Measurements from ENCODE around the gene BIRC3. TPM values are rescaled to one million over a fixed set of nuclear protein-coding genes. Genes with fewer than 3 reads are reported as not detected.

BIRC3 gene
- total RNA-seq, 1 experiment from 2014 or later: 69.4 TPM

DNA sequence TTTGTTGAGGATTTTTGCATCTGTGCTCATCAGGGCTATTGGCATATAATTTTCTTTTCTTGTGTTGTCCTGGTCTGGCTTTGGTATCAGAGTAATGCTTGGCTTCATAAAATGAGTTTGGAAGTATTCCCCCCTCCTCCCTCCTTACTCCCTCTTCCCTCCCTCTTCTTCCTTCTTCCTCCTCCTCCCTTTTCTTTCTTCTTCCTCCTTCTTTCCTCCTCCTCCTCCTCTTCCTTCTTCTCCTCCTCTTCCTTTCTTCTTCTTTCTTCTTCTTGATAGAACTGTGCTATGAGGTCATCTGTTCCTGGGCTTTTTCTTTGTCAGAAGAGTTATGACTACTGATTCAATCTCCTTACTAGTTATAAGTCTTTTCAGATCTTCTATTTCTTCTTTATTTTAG is 39.8 kb downstream of the BIRC3 start:
- TF ChIP-seq, protein P1, sequence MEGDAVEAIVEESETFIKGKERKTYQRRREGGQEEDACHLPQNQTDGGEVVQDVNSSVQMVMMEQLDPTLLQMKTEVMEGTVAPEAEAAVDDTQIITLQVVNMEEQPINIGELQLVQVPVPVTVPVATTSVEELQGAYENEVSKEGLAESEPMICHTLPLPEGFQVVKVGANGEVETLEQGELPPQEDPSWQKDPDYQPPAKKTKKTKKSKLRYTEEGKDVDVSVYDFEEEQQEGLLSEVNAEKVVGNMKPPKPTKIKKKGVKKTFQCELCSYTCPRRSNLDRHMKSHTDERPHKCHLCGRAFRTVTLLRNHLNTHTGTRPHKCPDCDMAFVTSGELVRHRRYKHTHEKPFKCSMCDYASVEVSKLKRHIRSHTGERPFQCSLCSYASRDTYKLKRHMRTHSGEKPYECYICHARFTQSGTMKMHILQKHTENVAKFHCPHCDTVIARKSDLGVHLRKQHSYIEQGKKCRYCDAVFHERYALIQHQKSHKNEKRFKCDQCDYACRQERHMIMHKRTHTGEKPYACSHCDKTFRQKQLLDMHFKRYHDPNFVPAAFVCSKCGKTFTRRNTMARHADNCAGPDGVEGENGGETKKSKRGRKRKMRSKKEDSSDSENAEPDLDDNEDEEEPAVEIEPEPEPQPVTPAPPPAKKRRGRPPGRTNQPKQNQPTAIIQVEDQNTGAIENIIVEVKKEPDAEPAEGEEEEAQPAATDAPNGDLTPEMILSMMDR (IDR thresholded peaks at IDR 0.05; ENCODE audit: unreplicated experiment): no peak
- intact Hi-C loops (cut with micrococcal nuclease; ENCODE audit: unreplicated experiment): no loop called here
- H3K36me3 Mint-ChIP-seq (ENCODE audit: insufficient read depth, unreplicated experiment): peaks cover 62% of the 10 kb centered on the region
- no peaks in the 10 kb centered on the region for H3K27me3 Mint-ChIP-seq (ENCODE audit: unreplicated experiment)
- H3K9me3 Mint-ChIP-seq (ENCODE audit: low read depth, unreplicated experiment): no peaks in the 10 kb centered on the region
- H3K4me1 Mint-ChIP-seq (ENCODE audit: low read depth, unreplicated experiment): peaks cover 22% of the 10 kb centered on the region
- no TSS peak for BruUV-seq (replicated peaks)
- CTCF ChIA-PET: no interaction called here
- no peak for DNase-seq
- H3K27ac Mint-ChIP-seq (ENCODE audit: unreplicated experiment): no peak overlapping the region
- no peak overlapping the region for H3K4me3 Mint-ChIP-seq (ENCODE audit: low read depth, unreplicated experiment)

DNA sequence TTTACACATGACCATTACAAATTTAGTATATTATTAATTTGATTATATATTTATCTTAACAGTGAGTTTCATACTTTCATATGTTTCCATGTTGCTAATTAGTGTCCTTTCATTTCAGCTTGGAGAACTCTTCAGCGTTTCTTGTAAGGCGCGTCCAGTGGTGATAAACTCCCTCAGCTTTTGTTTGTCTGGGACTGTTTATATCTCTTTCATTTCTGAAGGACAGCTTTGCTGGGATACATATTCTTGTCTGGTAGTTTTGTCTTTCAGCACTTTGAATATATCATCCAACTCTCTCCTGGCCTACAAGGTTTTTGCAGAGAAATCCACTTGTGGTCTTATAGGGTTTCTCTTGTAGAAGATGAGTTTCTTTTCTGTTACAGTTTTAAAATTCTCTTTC is 42.1 kb downstream of the BIRC3 start:
- Mint-ChIP-seq H3K36me3 (ENCODE audit: insufficient read depth, unreplicated experiment) (peaks cover 52% of the 10 kb centered on the region), H3K27ac (ENCODE audit: unreplicated experiment) (no peak overlapping the region), H3K9me3 (ENCODE audit: low read depth, unreplicated experiment) (no peaks in the 10 kb centered on the region), H3K4me3 (ENCODE audit: low read depth, unreplicated experiment) (no peak overlapping the region), H3K4me1 (ENCODE audit: low read depth, unreplicated experiment) (peaks cover 22% of the 10 kb centered on the region), H3K27me3 (ENCODE audit: unreplicated experiment) (no peaks in the 10 kb centered on the region)
- DNase-seq: no peak
- intact Hi-C loops (cut with micrococcal nuclease; ENCODE audit: unreplicated experiment): no loop called here
- CTCF ChIA-PET: no interaction called here
- TF ChIP-seq, protein P1 (IDR thresholded peaks at IDR 0.05; ENCODE audit: unreplicated experiment): no peak
- BruUV-seq (replicated peaks): no TSS peak

DNA sequence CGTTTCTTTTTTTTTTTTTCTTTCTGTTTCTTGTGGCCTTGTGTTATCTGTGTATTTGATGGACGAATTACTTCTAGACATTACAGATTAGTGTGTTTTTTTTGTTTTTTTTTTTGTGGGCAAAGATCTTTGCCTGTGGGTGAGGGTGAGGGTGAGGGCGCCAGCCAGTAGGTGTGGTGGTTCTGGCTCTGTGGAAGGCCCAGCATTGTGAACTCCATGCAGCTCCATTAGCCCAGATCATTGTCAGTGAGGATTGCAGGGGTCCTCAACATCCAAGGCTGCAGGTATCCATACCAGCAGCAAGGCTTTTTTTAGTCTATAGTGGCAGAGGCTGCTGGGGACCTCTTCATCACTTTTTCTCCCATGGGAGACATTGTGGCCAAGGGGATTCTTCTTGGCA is 43.4 kb downstream of the BIRC3 start:
- peaks cover 44% of the 10 kb centered on the region for H3K36me3 Mint-ChIP-seq (ENCODE audit: insufficient read depth, unreplicated experiment)
- CTCF ChIA-PET: interaction anchor here (0.7 kb wide), 1 partner anchor 16 kb away, joined by 3 read pairs; no protein-coding TSS in a partner anchor
- TF ChIP-seq, protein P1 (IDR thresholded peaks at IDR 0.05; ENCODE audit: unreplicated experiment): no peak

DNA sequence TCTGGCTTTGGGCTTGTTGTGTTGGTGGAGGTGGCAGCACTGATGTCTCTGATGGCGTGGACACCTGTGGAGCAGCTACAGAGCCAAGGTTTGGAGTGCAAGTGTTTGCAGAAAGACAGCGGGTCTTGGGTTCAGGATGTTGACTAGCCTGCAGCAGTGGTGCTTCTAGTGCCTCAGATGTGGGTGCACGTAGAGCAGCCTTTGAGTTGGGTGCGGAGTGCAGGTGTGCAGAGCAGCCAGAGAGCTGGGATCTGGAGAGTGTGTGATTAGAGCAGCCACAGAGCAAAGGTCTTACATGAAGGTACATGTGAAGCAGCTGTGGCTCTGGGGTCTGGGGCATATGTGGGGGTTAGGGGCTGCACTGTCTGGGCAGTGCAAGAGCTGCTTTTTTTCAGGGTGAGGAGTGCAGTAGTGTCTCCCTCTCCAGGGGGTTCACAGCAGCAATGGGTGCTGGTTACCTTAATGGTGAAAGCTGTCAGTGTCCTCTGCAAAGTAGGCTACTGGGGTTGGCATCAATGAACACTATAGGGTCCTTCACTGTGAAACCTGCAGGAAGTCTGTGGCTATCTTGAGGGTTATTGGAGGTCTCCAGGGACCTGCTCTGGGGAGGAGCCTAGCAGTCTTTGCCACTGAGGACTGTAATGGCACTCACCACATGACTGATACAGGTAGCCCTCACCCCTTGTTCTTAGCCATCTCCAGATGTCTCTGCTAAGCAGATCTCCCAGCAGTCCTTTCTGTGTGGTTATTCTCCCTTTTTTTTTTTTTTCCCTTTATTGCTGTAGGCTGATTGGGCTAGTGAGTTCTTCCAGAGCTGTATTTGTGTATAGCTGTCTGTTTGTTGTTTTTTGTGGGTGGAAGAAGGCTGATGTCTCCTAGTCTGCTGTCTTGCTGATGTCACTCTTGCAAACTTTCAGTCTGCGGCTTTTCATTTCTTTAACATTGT is 44.1 kb downstream of the BIRC3 start:
- TF ChIP-seq, protein P1 (IDR thresholded peaks at IDR 0.05; ENCODE audit: unreplicated experiment): no peak
- no peaks in the 10 kb centered on the region for H3K9me3 Mint-ChIP-seq (ENCODE audit: low read depth, unreplicated experiment)
- BruUV-seq (replicated peaks): no TSS peak
- intact Hi-C loops (cut with micrococcal nuclease; ENCODE audit: unreplicated experiment): no loop called here
- H3K4me3 Mint-ChIP-seq (ENCODE audit: low read depth, unreplicated experiment): no peak overlapping the region
- peaks cover 50% of the 10 kb centered on the region for H3K36me3 Mint-ChIP-seq (ENCODE audit: insufficient read depth, unreplicated experiment)
- H3K27me3 Mint-ChIP-seq (ENCODE audit: unreplicated experiment): no peaks in the 10 kb centered on the region
- CTCF ChIA-PET: no interaction called here
- peaks cover 22% of the 10 kb centered on the region for H3K4me1 Mint-ChIP-seq (ENCODE audit: low read depth, unreplicated experiment)
- no peak overlapping the region for H3K27ac Mint-ChIP-seq (ENCODE audit: unreplicated experiment)
- DNase-seq: no peak

More for the DNA sequence above, 43.4 kb downstream of the BIRC3 start:
- H3K9me3 Mint-ChIP-seq (ENCODE audit: low read depth, unreplicated experiment): no peaks in the 10 kb centered on the region
- H3K4me3 Mint-ChIP-seq (ENCODE audit: low read depth, unreplicated experiment): no peak overlapping the region
- peak overlapping the region; percentile 36 for H3K27ac Mint-ChIP-seq (ENCODE audit: unreplicated experiment)
- BruUV-seq (replicated peaks): no TSS peak
- intact Hi-C loops (cut with micrococcal nuclease; ENCODE audit: unreplicated experiment): no loop called here
- peaks cover 22% of the 10 kb centered on the region for H3K4me1 Mint-ChIP-seq (ENCODE audit: low read depth, unreplicated experiment)
- no peak for DNase-seq
- H3K27me3 Mint-ChIP-seq (ENCODE audit: unreplicated experiment): no peaks in the 10 kb centered on the region

All from Calu3 (cell line).